ENCODE data around the gene HSPBAP1.

GRCh38 chr3:122766430-122766829 lies 27.2 kb downstream of the HSPBAP1 start:
- TF ChIP-seq CTCF (IDR thresholded peaks at IDR 0.05), result no peak
- TF ChIP-seq POLR2A (IDR thresholded peaks at IDR 0.05), result no peak
